GM21423 (cell line): Measurements from ENCODE around the gene TCN1.

ENCODE experiments used
- ATAC-seq: cut with Tn5 transposase; IDR thresholded peaks from one replicate; pipeline ENCODE4 v1.9.1; 2021; ENCODE audit warnings: mild to moderate bottlenecking, moderate library complexity; ENCODE audit not compliant: unreplicated experiment

The TCN1 gene

DNA sequence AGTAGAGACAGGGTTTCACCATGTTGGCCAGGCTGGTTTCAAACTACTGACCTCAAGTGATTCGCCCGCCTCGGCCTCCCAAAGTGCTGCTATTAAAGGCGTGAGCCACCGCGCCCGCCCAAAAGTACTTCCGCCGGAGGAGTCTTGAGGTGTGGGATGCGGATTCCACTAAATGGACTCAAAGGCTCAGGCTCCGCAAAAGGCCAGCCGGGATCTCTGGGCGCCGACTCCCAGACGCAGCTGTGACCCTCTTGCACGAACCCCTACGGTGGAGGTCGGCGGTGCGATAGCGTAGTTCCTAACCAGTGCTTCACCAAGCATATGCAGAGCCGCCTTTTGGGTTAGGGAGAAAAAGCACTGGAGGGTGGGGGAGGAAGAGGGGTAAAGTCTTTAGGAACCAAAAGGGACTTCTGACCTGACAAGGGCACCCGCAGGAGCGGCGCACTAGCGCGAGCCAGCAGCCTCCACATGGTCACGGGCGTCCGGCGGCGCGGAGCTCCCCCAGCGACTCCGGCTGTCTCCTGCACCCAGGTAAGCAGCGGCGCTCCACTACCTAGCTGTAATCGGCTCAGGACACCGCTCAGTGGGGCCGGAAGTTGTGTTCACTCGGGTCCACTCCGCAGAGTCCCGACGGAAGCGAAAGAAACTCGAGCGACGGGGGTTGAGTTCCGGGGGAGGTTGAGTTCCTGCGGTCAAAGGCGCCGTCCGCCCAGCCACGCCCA, 55.9 kb downstream of the TCN1 start, which contains the start of gene MRPL16:
Gene MRPL16 (minus strand): TSS at position 590 of the 722 bp plus-strand sequence. CDS start 120 bp downstream, at position 470.
- ATAC-seq = peak; percentile 97

DNA sequence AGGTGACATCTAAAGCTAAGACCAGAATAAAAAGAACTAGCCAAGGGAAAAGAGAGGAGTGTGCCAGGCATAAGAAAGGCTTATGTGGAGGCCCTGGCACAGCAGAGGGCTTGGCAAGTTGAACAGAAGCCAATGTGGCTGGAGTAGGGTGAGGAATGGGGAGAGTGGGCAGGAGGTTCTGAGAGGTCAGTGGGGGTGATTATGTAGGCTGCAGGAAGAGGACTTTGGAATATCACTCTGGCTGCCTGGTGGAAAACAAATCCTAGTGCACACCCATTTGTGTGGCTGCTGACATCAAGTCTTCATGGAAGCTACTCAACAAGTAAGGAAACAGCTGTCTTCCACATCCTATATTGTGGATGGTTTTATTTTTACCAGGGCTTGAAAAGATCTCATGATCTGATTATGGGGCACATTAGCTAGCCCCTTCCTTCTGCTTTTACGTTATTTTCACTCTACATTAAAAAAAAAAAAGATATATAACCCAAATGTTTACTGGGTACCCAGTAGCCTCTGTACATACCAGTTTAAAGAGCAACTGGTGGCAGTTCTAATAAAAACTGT, 59.2 kb downstream of the TCN1 start:
- ATAC-seq = no peak

DNA sequence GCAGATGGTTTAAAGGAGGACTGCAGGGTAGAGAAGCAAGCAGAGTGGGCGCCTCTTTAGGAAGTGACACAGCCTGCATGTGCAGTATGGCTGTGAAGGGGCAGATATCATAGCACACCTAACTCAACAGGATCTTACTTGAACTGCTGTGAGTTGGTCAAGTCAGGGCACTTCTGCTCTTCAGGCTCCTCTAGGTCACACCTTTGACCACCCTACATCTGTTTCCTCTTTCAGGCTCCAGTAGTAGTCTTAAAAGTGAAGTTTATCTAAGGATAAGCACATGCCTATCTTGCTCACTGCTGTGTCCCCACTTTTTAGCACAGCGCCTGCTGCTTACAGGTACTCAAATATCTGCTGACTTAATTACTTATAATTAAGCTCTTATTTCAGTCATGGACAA, 62.2 kb downstream of the TCN1 start:
- no peak for ATAC-seq
